Activated CD8-positive, alpha-beta memory T cell treated with anti-CD3 and anti-CD28 coated beads for 36 hours (primary cell): ENCODE results near the gene LRP1-AS. TPM values are rescaled to one million over a fixed set of nuclear protein-coding genes. Genes with fewer than 3 reads are reported as not detected.

Experiments
- CTCF ChIA-PET: fragments of 350-600 bp; sonication (Branson Sonifier 250); formaldehyde crosslinking; loops from one replicate; lab custom pipeline; 2021; ENCODE audit warnings: antibody characterized with exemption; lab: Charles Lee
- POLR2A ChIA-PET: fragments of 350-600 bp; sonication (Branson Sonifier 250); formaldehyde crosslinking; loops from one replicate; lab custom pipeline; 2021; ENCODE audit warnings: antibody characterized with exemption; lab: Charles Lee
- total RNA-seq, 2 experiments: library from RNA; stranded (reverse); gene quantifications; one replicate each; pipeline ENCODE4 v1.2.3, GENCODE V29; 2021

LRP1-AS gene
- total RNA-seq, 2 experiments from 2014 or later, result not detected

GRCh38 chr12:57099766-57100165, 47.7 kb downstream of the LRP1-AS start:
- ChIA-PET POLR2A (interaction anchor here (0.6 to 1.6 kb wide), 4 partner anchors 10 to 29 kb away, joined by 3 to 5 read pairs (median 4); partner anchors contain the start of gene NAB2), CTCF (interaction anchor here (1.0 to 2.2 kb wide), 4 partner anchors 10 to 31 kb away, joined by 3 to 6 read pairs (median 4); no protein-coding TSS in a partner anchor)

DNA sequence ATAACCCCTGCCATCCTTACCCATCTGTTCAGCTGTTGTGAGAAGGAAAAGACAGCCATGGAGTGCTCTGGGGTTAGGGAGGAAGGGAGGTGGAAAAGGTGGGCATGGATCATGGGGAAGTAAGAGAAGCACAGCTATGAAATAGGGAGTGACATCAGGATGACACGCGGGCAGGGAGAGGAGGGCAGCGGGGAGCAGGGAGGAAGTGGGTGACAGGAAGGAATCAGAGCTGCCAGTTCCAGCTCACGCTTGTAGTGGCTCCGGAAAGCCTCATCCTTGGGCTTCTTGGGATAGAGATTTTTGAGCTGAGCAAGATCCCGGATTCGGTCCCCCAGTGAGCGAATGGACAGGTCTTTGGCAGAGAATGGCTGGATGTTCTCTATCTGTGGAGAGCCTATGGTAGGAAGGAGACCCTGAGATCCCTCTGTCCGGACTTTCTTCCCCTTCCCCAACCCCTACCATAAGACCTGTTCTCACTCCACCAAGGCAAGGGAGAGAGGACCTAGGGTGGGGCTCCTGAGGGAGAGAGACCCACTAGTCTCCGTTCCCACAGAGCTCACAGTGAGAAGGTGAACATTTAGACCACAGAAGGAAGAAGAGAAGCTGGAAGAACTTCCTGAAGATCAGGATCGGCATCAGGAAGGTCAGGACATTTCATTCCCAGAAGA, 48.2 kb downstream of the LRP1-AS start:
- CTCF ChIA-PET, result interaction anchor here (1.0 to 2.2 kb wide), 4 partner anchors 9 to 30 kb away, joined by 3 to 6 read pairs (median 4); no protein-coding TSS in a partner anchor
- POLR2A ChIA-PET, result interaction anchor here (0.6 to 1.4 kb wide), 3 partner anchors 10 to 29 kb away, joined by 3 to 5 read pairs (median 4); partner anchors contain the start of gene NAB2

DNA sequence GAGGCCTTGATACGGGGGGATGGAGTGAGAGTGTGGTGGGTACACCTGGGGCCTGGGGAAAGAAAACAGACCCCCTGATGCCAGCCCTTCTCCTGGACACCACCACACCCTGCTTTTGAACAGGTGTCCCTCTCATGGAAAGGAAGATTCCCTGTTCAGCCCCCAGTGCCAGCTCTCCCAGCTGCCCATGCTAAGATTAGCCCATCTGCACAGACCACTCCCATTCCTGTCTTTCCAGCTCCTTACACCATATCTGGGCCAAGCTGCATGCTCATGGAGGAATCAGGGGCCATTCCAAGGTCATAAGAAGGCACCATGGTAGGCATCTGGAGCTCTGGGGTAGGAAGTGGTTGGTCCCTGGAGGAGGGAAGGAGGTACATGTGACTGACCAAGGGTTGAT, 48.9 kb downstream of the LRP1-AS start:
- ChIA-PET POLR2A (interaction anchor here (1.2 to 1.4 kb wide), 2 partner anchors 9 to 14 kb away, joined by 3 to 5 read pairs; partner anchors contain the start of gene NAB2), CTCF (interaction anchor here (2.2 kb wide), 1 partner anchor 29 kb away, joined by 6 read pairs; no protein-coding TSS in a partner anchor)

- ChIA-PET POLR2A (interaction anchor here (0.6 to 1.6 kb wide), 4 partner anchors 9 to 20 kb away, joined by 3 to 4 read pairs (median 4); no protein-coding TSS in a partner anchor), CTCF (interaction anchor here (0.8 to 1.7 kb wide), 3 partner anchors 15 to 28 kb away, joined by 3 to 6 read pairs (median 6); no protein-coding TSS in a partner anchor)
These were observed 49.9 kb downstream of the LRP1-AS start for GRCh38 chr12:57097554-57097835.

GRCh38 chr12:57096748-57097553, 50.5 kb downstream of the LRP1-AS start:
- ChIA-PET POLR2A (interaction anchor here (0.6 to 1.6 kb wide), 3 partner anchors 17 to 380 kb away, joined by 3 to 4 read pairs (median 4); no protein-coding TSS in a partner anchor), CTCF (interaction anchor here (0.8 to 2.3 kb wide), 6 partner anchors 10 to 34 kb away, joined by 3 to 9 read pairs (median 4); no protein-coding TSS in a partner anchor)

- CTCF ChIA-PET, result interaction anchor here (1.0 to 5.0 kb wide), 8 partner anchors 8 to 33 kb away, joined by 3 to 48 read pairs (median 4); partner anchors contain the start of genes NEMP1 and STAT6
- POLR2A ChIA-PET, result interaction anchor here (1.2 kb wide), 1 partner anchor 381 kb away, joined by 3 read pairs; no protein-coding TSS in a partner anchor
These were observed 51.3 kb downstream of the LRP1-AS start for GRCh38 chr12:57096099-57096572.

GRCh38 chr12:57095440-57095839, 52.0 kb downstream of the LRP1-AS start:
- POLR2A ChIA-PET, result no interaction called here
- CTCF ChIA-PET, result interaction anchor here (1.1 to 5.0 kb wide), 4 partner anchors 8 to 26 kb away, joined by 3 to 48 read pairs (median 6); partner anchors contain the start of genes NEMP1 and STAT6

Other genes with a start within 250 kb of the LRP1-AS start
- not detected for gene SDR9C7, start 213.2 kb downstream of the LRP1-AS start, total RNA-seq
- under 1 TPM; 0.19 to 0.27 TPM for gene RDH16, start 190.0 kb downstream of the LRP1-AS start, total RNA-seq
- gene ZBTB39, start 141.1 kb downstream of the LRP1-AS start, total RNA-seq, result 1 to 10 TPM; 8.2 to 8.7 TPM
- under 1 TPM in 1 of 2 experiments, not detected in 1; 0.27 TPM for gene TAC3, start 131.1 kb downstream of the LRP1-AS start, total RNA-seq
- 1 to 10 TPM; 1.7 to 2.0 TPM for gene MYO1A, start 97.5 kb downstream of the LRP1-AS start, total RNA-seq
- 10 to 100 TPM; 59.7 to 63.0 TPM for gene NEMP1, start 68.8 kb downstream of the LRP1-AS start, total RNA-seq
- gene NAB2, start 58.5 kb downstream of the LRP1-AS start, total RNA-seq, result 10 to 100 TPM; 52.1 to 53.6 TPM
- 100 to 1,000 TPM; 260 to 266 TPM for gene STAT6, start 36.3 kb downstream of the LRP1-AS start, total RNA-seq
- gene LRP1, start 19.1 kb downstream of the LRP1-AS start, total RNA-seq, result under 1 TPM; 0.57 to 0.95 TPM
- under 1 TPM; 0.38 to 0.40 TPM for gene NXPH4, start 69.2 kb upstream of the LRP1-AS start, total RNA-seq
- gene SHMT2, start 82.1 kb upstream of the LRP1-AS start, total RNA-seq, result 100 to 1,000 TPM; 474 to 496 TPM
- 1 to 10 TPM in 1 of 2 experiments, under 1 TPM in 1; 0.71 to 1.4 TPM for gene STAC3, start 103.6 kb upstream of the LRP1-AS start, total RNA-seq